IMR-90 (cell line): ENCODE data around the gene MRPL54. TPM values are rescaled to one million over a fixed set of nuclear protein-coding genes. Genes with fewer than 3 reads are reported as not detected.
A peak's percentile ranks its signal among the peaks of the same experiment; 100 is the strongest.

Experiments
- ATAC-seq: fragments of 200-7000 bp; cut with Tn5 transposase; 2 replicates; pipeline ENCODE4 v1.9.1; 2020; ENCODE audit warnings: low read depth, mild to moderate bottlenecking, moderate library complexity
- BruUV-seq: library from RNA; stranded (reverse); fragments of 400-500 nt; replicated peaks from 2 replicates; lab custom pipeline; 2021; lab: Mats Ljungman, UMichigan
- CTCF ChIA-PET: fragments of 300-600 bp; formaldehyde crosslinking; extraction: SDS; loops from one replicate; lab custom pipeline; 2021; ENCODE audit warnings: antibody characterized with exemption; lab: Yijun Ruan, JAX
- POLR2A ChIA-PET: fragments of 300-600 bp; sonication (Branson Sonifier 250); formaldehyde crosslinking; loops from one replicate; lab custom pipeline; 2022; ENCODE audit warnings: antibody characterized with exemption; ENCODE audit not compliant: unreplicated experiment; lab: Charles Lee
- DNase-seq: peaks from one replicate; pipeline ENCODE4 v3.0.0; 2013
- H2AFZ ChIP-seq: replicated peaks from 2 replicates; pipeline ENCODE3; 2013; ENCODE audit warnings: low read length, mild to moderate bottlenecking; ENCODE audit not compliant: poor library complexity
- H2AK5ac ChIP-seq: 2 replicates; pipeline ENCODE4 v1.6.1; 2013; ENCODE audit warnings: low read depth, low read length, inconsistent platforms
- H2AK9ac ChIP-seq: replicated peaks from 2 replicates; pipeline ENCODE3; 2013; ENCODE audit warnings: mild to moderate bottlenecking, low read depth, low read length, moderate library complexity; ENCODE audit not compliant: poor library complexity
- H2BK120ac ChIP-seq: 2 replicates; pipeline ENCODE4 v1.6.1; 2013; ENCODE audit warnings: low read depth, low read length, inconsistent platforms
- H2BK15ac ChIP-seq: 3 replicates; pipeline ENCODE4 v1.6.1; 2013; ENCODE audit warnings: low read depth, low read length, inconsistent platforms
- H2BK20ac ChIP-seq: 2 replicates; pipeline ENCODE4 v1.6.1; 2013; ENCODE audit warnings: low read depth, mild to moderate bottlenecking, inconsistent platforms, low read length, moderate library complexity
- H2BK5ac ChIP-seq: 2 replicates; pipeline ENCODE4 v1.6.1; 2013; ENCODE audit warnings: mild to moderate bottlenecking, low read depth, low read length, inconsistent platforms; ENCODE audit not compliant: poor library complexity, severe bottlenecking
- H3K14ac ChIP-seq: replicated peaks from 2 replicates; pipeline ENCODE4 v1.6.1; 2013; ENCODE audit warnings: low read depth, low read length, inconsistent platforms
- H3K18ac ChIP-seq: 2 replicates; pipeline ENCODE4 v1.6.1; 2013; ENCODE audit warnings: low read depth, low read length, control low read depth
- H3K23ac ChIP-seq: 2 replicates; pipeline ENCODE4 v1.6.1; 2013; ENCODE audit warnings: low read depth, low read length, inconsistent platforms
- H3K27ac ChIP-seq: 2 replicates; pipeline ENCODE4 v1.5.1; 2013; ENCODE audit warnings: mild to moderate bottlenecking, control low read depth, low read length; ENCODE audit not compliant: insufficient read depth
- H3K27me3 ChIP-seq: 2 replicates; pipeline ENCODE4 v1.6.1; 2013; ENCODE audit warnings: low read length; ENCODE audit not compliant: control insufficient read depth, insufficient read depth
- H3K36me3 ChIP-seq: 2 replicates; pipeline ENCODE4 v1.6.1; 2013; ENCODE audit warnings: low read length, mixed read lengths; ENCODE audit not compliant: control insufficient read depth, insufficient read depth
- H3K4ac ChIP-seq: 2 replicates; pipeline ENCODE4 v1.6.1; 2013; ENCODE audit warnings: low read depth, low read length, inconsistent platforms
- H3K4me1 ChIP-seq: 2 replicates; pipeline ENCODE4 v1.6.1; 2013; ENCODE audit warnings: low read length, mixed read lengths; ENCODE audit not compliant: control insufficient read depth, insufficient read depth
- H3K4me2 ChIP-seq: 2 replicates; pipeline ENCODE4 v1.6.1; 2013; ENCODE audit warnings: low read depth, mild to moderate bottlenecking, control low read depth, low read length, moderate library complexity
- H3K4me3 ChIP-seq: 2 replicates; pipeline ENCODE4 v1.5.1; 2013; ENCODE audit warnings: low read depth, mild to moderate bottlenecking, control low read depth, low read length, moderate library complexity; ENCODE audit not compliant: insufficient read depth
- H3K56ac ChIP-seq: 2 replicates; pipeline ENCODE4 v1.6.1; 2013; ENCODE audit warnings: low read length, inconsistent platforms; ENCODE audit not compliant: insufficient read depth; ENCODE audit errors: extremely low read depth
- H3K79me1 ChIP-seq, 2 experiments: 2 replicates each; pipeline ENCODE4 v1.6.1; 2013; ENCODE audit warnings: low read length in 2 of 2, inconsistent platforms in 1 of 2, low read depth in 1 of 2
- H3K9ac ChIP-seq: 2 replicates; pipeline ENCODE4 v1.6.1; 2013; ENCODE audit warnings: low read depth, low read length, control low read depth
- H3K9me1 ChIP-seq: 2 replicates; pipeline ENCODE4 v1.6.1; 2013; ENCODE audit warnings: low read length, inconsistent platforms; ENCODE audit not compliant: insufficient read depth
- H3K9me3 ChIP-seq: 2 replicates; pipeline ENCODE4 v1.6.1; 2013; ENCODE audit warnings: low read length; ENCODE audit not compliant: control insufficient read depth, insufficient read depth
- H4K20me1 ChIP-seq: 2 replicates; pipeline ENCODE4 v1.6.1; 2013; ENCODE audit warnings: low read length, inconsistent platforms; ENCODE audit not compliant: insufficient read depth
- H4K5ac ChIP-seq: 2 replicates; pipeline ENCODE4 v1.6.1; 2013; ENCODE audit warnings: mild to moderate bottlenecking, low read depth, low read length, control low read depth
- H4K8ac ChIP-seq, 2 experiments: 2 replicates each; pipeline ENCODE4 v1.6.1; 2013; ENCODE audit warnings: low read depth in 2 of 2, low read length in 2 of 2, control low read depth in 1 of 2, inconsistent platforms in 1 of 2
- H4K91ac ChIP-seq: 2 replicates; pipeline ENCODE4 v1.6.1; 2013; ENCODE audit warnings: low read depth, low read length, inconsistent platforms; ENCODE audit not compliant: insufficient read depth
- CHD1 ChIP-seq: IDR thresholded peaks from 2 replicates; pipeline ENCODE4 v1.6.1; 2012; ENCODE audit warnings: low read depth, low read length, improper control_type of control experiment
- FOS ChIP-seq: fragments of 150-350 bp; IDR thresholded peaks from 2 replicates; pipeline ENCODE4 v1.6.1; 2016; ENCODE audit warnings: low read depth, low read length
- MAZ ChIP-seq: IDR thresholded peaks from 2 replicates; pipeline ENCODE4 v1.6.1; 2012; ENCODE audit warnings: low read depth, mild to moderate bottlenecking, low read length, improper control_type of control experiment, moderate library complexity, borderline replicate concordance
- POLR2A ChIP-seq: IDR thresholded peaks from 2 replicates; pipeline ENCODE4 v1.6.1; 2012; ENCODE audit warnings: mild to moderate bottlenecking, low read depth, low read length
- WGBS, 2 experiments: methylation state at CpG; one replicate each; pipeline versions ENCODE4 v1.1.5 to v1.1.7; 2013; ENCODE audit warnings: missing lambda C conversion rate in 2 of 2; ENCODE audit not compliant: insufficient read length in 1 of 2; ENCODE audit errors: extremely low coverage in 2 of 2; 5-methylcytosine and 5-hydroxymethylcytosine counted together
- dilution Hi-C: fragments of 300-500 bp; cut with HindIII; formaldehyde crosslinking; loops from one replicate; pipeline ENCODE4 v1.14.3; 2018; ENCODE audit warnings: low sequenced_read_pairs; ENCODE audit not compliant: unreplicated experiment
- in situ Hi-C: fragments of 300-500 bp; cut with MboI; formaldehyde crosslinking; loops from 3 replicates; pipeline ENCODE4 v1.14.3; 2019; ENCODE audit warnings: low sequenced_read_pairs, inconsistent platforms, mixed read lengths
- intact Hi-C: fragments of 100-400 bp; cut with micrococcal nuclease; formaldehyde crosslinking; loops from 2 replicates; pipeline ENCODE4 v1.10.0; 2022
- polyA plus RNA-seq, 3 experiments: library from polyadenylated mRNA; depleted of rRNA; stranded (reverse); fragments of >200 nt; gene quantifications; 2 replicates each; pipeline ENCODE4 v1.2.3, GENCODE V29; 2012; ENCODE audit warnings: low replicate concordance in 1 of 3
- total RNA-seq: library from RNA; depleted of rRNA; stranded (reverse); fragments of >200 nt; gene quantifications from 2 replicates; pipeline ENCODE4 v1.2.3, GENCODE V29; 2012

Gene MRPL54
- total and polyA plus RNA-seq, 2 of the 4 experiments (the other 2 are of a cell fraction), result 55.9 to 75.7 TPM

DNA sequence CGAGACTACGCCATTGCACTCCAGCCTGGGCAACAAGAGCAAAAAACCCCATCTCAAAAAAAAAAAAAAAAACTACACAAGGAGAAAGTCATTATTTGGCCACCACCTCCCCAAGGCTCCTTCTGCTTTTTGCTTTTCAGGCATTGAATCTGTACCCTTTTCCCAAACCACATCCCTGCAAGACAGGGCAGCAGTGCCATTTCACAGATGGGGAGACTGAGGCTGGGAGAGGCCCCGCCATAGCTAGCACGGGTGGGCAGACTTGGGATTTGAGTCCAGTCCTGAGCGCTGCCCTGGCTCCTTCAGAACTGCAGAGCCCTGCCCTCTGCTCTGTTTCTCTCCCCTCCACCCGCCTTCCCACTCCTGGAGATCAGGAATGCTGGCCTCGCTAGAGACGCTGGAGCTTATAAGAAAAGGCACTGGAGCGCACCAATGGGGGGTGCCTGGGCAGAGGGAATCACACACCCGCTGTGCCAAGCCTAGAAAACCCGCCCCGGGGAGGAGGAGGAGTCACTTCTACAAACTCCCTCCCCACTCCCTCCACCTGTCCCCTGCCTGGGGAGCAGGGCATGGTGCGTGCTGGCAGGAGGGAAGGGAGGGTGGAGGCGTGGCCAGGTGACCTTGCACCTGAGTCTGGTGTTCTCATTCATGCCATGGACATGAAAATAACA is 36.7 kb upstream of the MRPL54 start:
- Histone ChIP-seq H3K18ac (no peak overlapping the region), H3K36me3 (no peaks in the 10 kb centered on the region), H3K4me1 (no peaks in the 10 kb centered on the region), H3K4me2 (no peak overlapping the region), H4K91ac (no peak overlapping the region), H2BK120ac (no peak overlapping the region), H4K8ac (no peak overlapping the region), H2AK5ac (no peak overlapping the region), H2BK15ac (no peak overlapping the region), H2AFZ (no peak overlapping the region), H4K5ac (no peak overlapping the region), H3K14ac (no peak overlapping the region), H3K9me1 (no peaks in the 10 kb centered on the region), H3K79me1 (no peaks in the 10 kb centered on the region), H3K27me3 (peaks cover 28% of the 10 kb centered on the region), H2BK5ac (no peak overlapping the region), H3K9ac (no peak overlapping the region), H4K20me1 (no peaks in the 10 kb centered on the region), H3K9me3 (no peaks in the 10 kb centered on the region), H3K23ac (no peak overlapping the region), H2BK20ac (no peak overlapping the region), H3K4ac (no peak overlapping the region), H3K56ac (no peak overlapping the region), H3K4me3 (no peak overlapping the region), H2AK9ac (no peak overlapping the region), H3K27ac (no peak overlapping the region)
- 0 out of 2 replicates have a peak, but pooled peaks have one; percentile 13 for ATAC-seq
- in situ Hi-C loops (no loop called here), dilution Hi-C loops (no loop called here), intact Hi-C loops (no loop called here)
- DNase-seq, result no peak
- ChIA-PET POLR2A (no interaction called here), CTCF (no interaction called here)
- TF ChIP-seq CHD1 (no peak), POLR2A (no peak), MAZ (no peak), FOS (no peak)
- BruUV-seq, result no TSS peak
- no CpG with 5 or more reads among the region's 14 CpGs for WGBS, 2 experiments
